ENCODE measurements around the gene SURF1. TPM values are rescaled to one million over a fixed set of nuclear protein-coding genes. Genes with fewer than 3 reads are reported as not detected.

SURF1 gene
- total and polyA plus RNA-seq, 2 donors (not counting 1 experiment from before 2014, with no cell fraction given), result 44.1 to 54.5 TPM

GRCh38 chr9:133360400-133361393, 4.4 kb upstream of the SURF1 start:
- no peak overlapping the region for H3K27ac ChIP-seq (ENCODE audit: low read length in 2 of 2)
- H3K36me3 ChIP-seq (replicated peaks in 1 of 2; ENCODE audit: control extremely low read depth in 1 of 2, control insufficient read depth in 1 of 2, extremely low read depth in 1 of 2, insufficient read depth in 2 of 2, low read length in 1 of 2), result peaks cover 0 to 68% of the 10 kb centered on the region in 2 experiments
- DNase-seq, result no peak
- H3K4me1 ChIP-seq (ENCODE audit: control insufficient read depth in 2 of 2, insufficient read depth in 2 of 2, low read length in 2 of 2), result peaks cover 11 to 19% of the 10 kb centered on the region in 2 donors
- H3K9me3 Mint-ChIP-seq (ENCODE audit: insufficient read depth), result no peaks in the 10 kb centered on the region
- ChIA-PET CTCF (interaction anchor here (1.1 to 2.0 kb wide), 2 partner anchors 13 to 42 kb away, joined by 3 to 7 read pairs; partner anchors contain the start of genes MED22 and RPL7A), POLR2A (interaction anchor here (1.0 kb wide), 1 partner anchor 12 kb away, joined by 3 read pairs; the partner anchor contains the start of genes MED22 and RPL7A)
- peaks cover 33% of the 10 kb centered on the region for H3K79me2 ChIP-seq (ENCODE audit: control insufficient read depth, insufficient read depth, low read length)
- no peak overlapping the region for H3K4me3 Mint-ChIP-seq
- ATAC-seq (ENCODE audit: low read depth), result no peak
- intact Hi-C loops (cut with micrococcal nuclease), result no loop called here
- H3K4me2 ChIP-seq (replicated peaks; ENCODE audit: low read depth, low read length, poor library complexity, severe bottlenecking), result no peak overlapping the region
- H3K9me3 ChIP-seq (ENCODE audit: control extremely low read depth in 1 of 3, control insufficient read depth in 2 of 3, insufficient read depth in 1 of 3, low read length in 2 of 3), result peaks cover 0 to 3% (median 0%) of the 10 kb centered on the region in 3 donors
- peaks cover 24% of the 10 kb centered on the region for H3K4me1 Mint-ChIP-seq
- no peak overlapping the region for H2AFZ ChIP-seq (ENCODE audit: insufficient read depth, low read depth, low read length, poor library complexity, severe bottlenecking)
- H3K27me3 ChIP-seq (replicated peaks in 1 of 4; ENCODE audit: control extremely low read depth in 1 of 4, control insufficient read depth in 3 of 4, insufficient read depth in 4 of 4, low read length in 3 of 4), result no peaks in the 10 kb centered on the region
- H4K20me1 ChIP-seq (ENCODE audit: control insufficient read depth, insufficient read depth, low read length, poor library complexity, severe bottlenecking), result peaks cover 38% of the 10 kb centered on the region
- no peak overlapping the region for H3K4me3 ChIP-seq (ENCODE audit: control extremely low read depth in 1 of 5, extremely low read depth in 1 of 5, insufficient read depth in 1 of 5, low read depth in 2 of 5, low read length in 4 of 5)
- H3K27me3 Mint-ChIP-seq, result no peaks in the 10 kb centered on the region
- H3K9ac ChIP-seq (ENCODE audit: low read length), result no peak overlapping the region
- WGBS (ENCODE audit: insufficient coverage), result 88% methylated on average over 17 of the region's 21 CpGs
- H3K27ac Mint-ChIP-seq, result no peak overlapping the region
- no peak for TF ChIP-seq EZH2 (IDR thresholded peaks at IDR 0.05; ENCODE audit: borderline replicate concordance, insufficient read depth, low read depth, low read length, poor library complexity, severe bottlenecking)
- no peak for TF ChIP-seq CTCF (IDR thresholded peaks at IDR 0.05)

Data from B cell (primary cell).